Spleen (tissue), 7 donors: ENCODE data around the gene PNPLA8.

Experiments used
- CTCF ChIP-seq, 11 experiments: fragments of 200-600 bp in 7 of 11; fragments of 450-650 bp in 4 of 11; sonication (generic) in 4 of 11; IDR thresholded peaks in 8 of 11; conservative IDR thresholded peaks in 3 of 11; 1 replicate in 7 of 11; 2 replicates in 4 of 11; pipeline versions ENCODE4 v1.4.0 to v1.8.0; 2016 to 2021; ENCODE audit warnings: antibody characterized with exemption in 11 of 11, inconsistent platforms in 4 of 11, mild to moderate bottlenecking in 1 of 11
- POLR2A ChIP-seq, 3 donors: fragments of 450-650 bp; IDR thresholded peaks; one replicate each; pipeline ENCODE4 v1.5.1; 2017; ENCODE audit warnings: antibody characterized with exemption in 3 of 3, mild to moderate bottlenecking in 1 of 3
- donor health status: DM: no; HTN: no; CAD: no; lungs with moderate emphysema.
- donor health status: DM: no; HTN: no; CAD: no.
- donor health status: DM: no; HTN: no; CAD: no.

GRCh38 chr7:108488768-108489538 is 37.0 kb downstream of the PNPLA8 start:
- TF ChIP-seq CTCF (IDR thresholded peaks at IDR 0.05 in 8 of 11, conservative IDR thresholded peaks at IDR 0.05 in 3 of 11): no peak
- no peak for TF ChIP-seq POLR2A (IDR thresholded peaks at IDR 0.05)
